ENCODE data around the gene FGD5. TPM values are rescaled to one million over a fixed set of nuclear protein-coding genes. Genes with fewer than 3 reads are reported as not detected.
"Not testable (repeated sequence)": the region's sequence is repeated elsewhere in the genome, so short reads cannot be mapped to it uniquely, and the experiment has no call there.

The FGD5 gene
- total RNA-seq, 1 donor from 2014 or later, result 0.24 TPM

- no peak for DNase-seq (ENCODE audit: low spot score)
- peaks cover 2% of the 10 kb centered on the region for H3K36me3 Mint-ChIP-seq
- no peak overlapping the region for H3K4me3 ChIP-seq
- H3K9me3 Mint-ChIP-seq, result peaks cover 2% of the 10 kb centered on the region
- peaks cover 69% of the 10 kb centered on the region for H3K27me3 ChIP-seq
- TF ChIP-seq, protein P1, sequence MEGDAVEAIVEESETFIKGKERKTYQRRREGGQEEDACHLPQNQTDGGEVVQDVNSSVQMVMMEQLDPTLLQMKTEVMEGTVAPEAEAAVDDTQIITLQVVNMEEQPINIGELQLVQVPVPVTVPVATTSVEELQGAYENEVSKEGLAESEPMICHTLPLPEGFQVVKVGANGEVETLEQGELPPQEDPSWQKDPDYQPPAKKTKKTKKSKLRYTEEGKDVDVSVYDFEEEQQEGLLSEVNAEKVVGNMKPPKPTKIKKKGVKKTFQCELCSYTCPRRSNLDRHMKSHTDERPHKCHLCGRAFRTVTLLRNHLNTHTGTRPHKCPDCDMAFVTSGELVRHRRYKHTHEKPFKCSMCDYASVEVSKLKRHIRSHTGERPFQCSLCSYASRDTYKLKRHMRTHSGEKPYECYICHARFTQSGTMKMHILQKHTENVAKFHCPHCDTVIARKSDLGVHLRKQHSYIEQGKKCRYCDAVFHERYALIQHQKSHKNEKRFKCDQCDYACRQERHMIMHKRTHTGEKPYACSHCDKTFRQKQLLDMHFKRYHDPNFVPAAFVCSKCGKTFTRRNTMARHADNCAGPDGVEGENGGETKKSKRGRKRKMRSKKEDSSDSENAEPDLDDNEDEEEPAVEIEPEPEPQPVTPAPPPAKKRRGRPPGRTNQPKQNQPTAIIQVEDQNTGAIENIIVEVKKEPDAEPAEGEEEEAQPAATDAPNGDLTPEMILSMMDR (IDR thresholded peaks at IDR 0.05), result no peak
- TF ChIP-seq EZH2 (IDR thresholded peaks at IDR 0.05), result no peak
- no peak for TF ChIP-seq EZH2phosphoT487 (IDR thresholded peaks at IDR 0.05)
- no peaks in the 10 kb centered on the region for H3K9me3 ChIP-seq (ENCODE audit: low read depth)
- H3K79me2 ChIP-seq (ENCODE audit: low read depth), result no peaks in the 10 kb centered on the region
- H2AFZ ChIP-seq (replicated peaks), result no peak overlapping the region
- H3K4me3 Mint-ChIP-seq, result no peak overlapping the region
- H3K4me1 ChIP-seq, result no peaks in the 10 kb centered on the region
- peaks cover 63% of the 10 kb centered on the region for H3K27me3 Mint-ChIP-seq (ENCODE audit: insufficient read depth, low read depth)
- H3K27ac Mint-ChIP-seq, result no peak overlapping the region
- no peaks in the 10 kb centered on the region for H4K20me1 ChIP-seq (ENCODE audit: low read depth)
- H3K4me2 ChIP-seq, result no peak overlapping the region
- peaks cover 12% of the 10 kb centered on the region for H3F3A ChIP-seq (ENCODE audit: low read depth)
- peaks cover 17% of the 10 kb centered on the region for H3K4me1 Mint-ChIP-seq
- no peaks in the 10 kb centered on the region for H3K36me3 ChIP-seq
- no peak overlapping the region for H3K27ac ChIP-seq
- no peak overlapping the region for H3K9ac ChIP-seq
Measured at GRCh38 chr3:14808025-14808424, 10.7 kb upstream of the FGD5 start.

- Mint-ChIP-seq H3K4me3 (peak overlapping the region; percentile 81), H3K36me3 (peaks cover 2% of the 10 kb centered on the region), H3K4me1 (peaks cover 14% of the 10 kb centered on the region), H3K27me3 (ENCODE audit: insufficient read depth, low read depth) (peaks cover 65% of the 10 kb centered on the region), H3K9me3 (peaks cover 2% of the 10 kb centered on the region), H3K27ac (no peak overlapping the region)
- H3K27me3 ChIP-seq, result peaks cover 76% of the 10 kb centered on the region
- H3K79me2 ChIP-seq (ENCODE audit: low read depth), result no peaks in the 10 kb centered on the region
- H3F3A ChIP-seq (ENCODE audit: low read depth), result peaks cover 12% of the 10 kb centered on the region
- no peak overlapping the region for H2AFZ ChIP-seq (replicated peaks)
- no peak for TF ChIP-seq EZH2phosphoT487 (IDR thresholded peaks at IDR 0.05)
- TF ChIP-seq, protein P1 (IDR thresholded peaks at IDR 0.05), result no peak
- TF ChIP-seq EZH2 (IDR thresholded peaks at IDR 0.05), result no peak
- H3K4me2 ChIP-seq, result no peak overlapping the region
- H3K4me3 ChIP-seq, result no peak overlapping the region
- no peaks in the 10 kb centered on the region for H4K20me1 ChIP-seq (ENCODE audit: low read depth)
- H3K4me1 ChIP-seq, result no peaks in the 10 kb centered on the region
- no peak overlapping the region for H3K27ac ChIP-seq
- DNase-seq (ENCODE audit: low spot score), result no peak
- no peaks in the 10 kb centered on the region for H3K9me3 ChIP-seq (ENCODE audit: low read depth)
- H3K36me3 ChIP-seq, result no peaks in the 10 kb centered on the region
- H3K9ac ChIP-seq, result no peak overlapping the region
Measured at GRCh38 chr3:14808502-14809266, 10.1 kb upstream of the FGD5 start.

GRCh38 chr3:14809611-14810010 lies 9.2 kb upstream of the FGD5 start:
- H3K36me3 ChIP-seq; H3K9me3 ChIP-seq (ENCODE audit: low read depth); H3K9me3 Mint-ChIP-seq; H3K36me3 Mint-ChIP-seq; H2AFZ ChIP-seq (replicated peaks); H3K27ac Mint-ChIP-seq; H3K79me2 ChIP-seq (ENCODE audit: low read depth); H3K4me1 ChIP-seq; H3K27ac ChIP-seq; H3K9ac ChIP-seq; DNase-seq (ENCODE audit: low spot score); H3K4me2 ChIP-seq; H4K20me1 ChIP-seq (ENCODE audit: low read depth): not testable (repeated sequence)
- Histone ChIP-seq H3K4me3 (peak overlapping the region; percentile 50), H3K27me3 (peaks cover 85% of the 10 kb centered on the region), H3F3A (ENCODE audit: low read depth) (peaks cover 12% of the 10 kb centered on the region)
- peak overlapping the region; percentile 81 for H3K4me3 Mint-ChIP-seq
- peaks cover 64% of the 10 kb centered on the region for H3K27me3 Mint-ChIP-seq (ENCODE audit: insufficient read depth, low read depth)
- peak; percentile 8 for TF ChIP-seq EZH2 (IDR thresholded peaks at IDR 0.05)
- H3K4me1 Mint-ChIP-seq, result peaks cover 12% of the 10 kb centered on the region

All from neural progenitor cell (in vitro differentiated cells).